GM19324 (cell line): ENCODE results near the gene AKT1.

Experiments used
- ATAC-seq: cut with Tn5 transposase; IDR thresholded peaks from one replicate; pipeline ENCODE4 v1.9.1; 2021; ENCODE audit warnings: mild to moderate bottlenecking, moderate library complexity; ENCODE audit not compliant: unreplicated experiment, low FRiP score

The AKT1 gene

DNA sequence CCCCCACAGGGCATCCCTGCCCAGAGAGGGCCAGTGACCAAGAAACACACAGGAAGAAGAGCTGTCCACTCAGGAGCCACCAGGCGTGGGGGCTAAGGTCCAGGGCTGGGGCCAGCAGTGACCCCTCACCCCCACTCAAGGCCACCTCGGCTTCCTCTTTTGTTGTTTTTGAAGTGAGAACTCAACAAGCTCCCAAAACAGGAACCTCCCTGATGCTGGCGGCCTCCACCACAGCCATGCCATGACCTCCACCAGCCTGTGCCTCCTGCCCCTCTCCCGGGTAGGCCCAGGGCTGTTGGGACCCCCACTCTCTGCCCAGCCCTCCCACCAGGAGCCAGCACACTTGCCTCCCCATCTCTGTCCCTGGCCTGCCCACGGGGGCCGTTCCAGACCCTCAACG lies 7.8 kb downstream of the AKT1 start:
- ATAC-seq = no peak

DNA sequence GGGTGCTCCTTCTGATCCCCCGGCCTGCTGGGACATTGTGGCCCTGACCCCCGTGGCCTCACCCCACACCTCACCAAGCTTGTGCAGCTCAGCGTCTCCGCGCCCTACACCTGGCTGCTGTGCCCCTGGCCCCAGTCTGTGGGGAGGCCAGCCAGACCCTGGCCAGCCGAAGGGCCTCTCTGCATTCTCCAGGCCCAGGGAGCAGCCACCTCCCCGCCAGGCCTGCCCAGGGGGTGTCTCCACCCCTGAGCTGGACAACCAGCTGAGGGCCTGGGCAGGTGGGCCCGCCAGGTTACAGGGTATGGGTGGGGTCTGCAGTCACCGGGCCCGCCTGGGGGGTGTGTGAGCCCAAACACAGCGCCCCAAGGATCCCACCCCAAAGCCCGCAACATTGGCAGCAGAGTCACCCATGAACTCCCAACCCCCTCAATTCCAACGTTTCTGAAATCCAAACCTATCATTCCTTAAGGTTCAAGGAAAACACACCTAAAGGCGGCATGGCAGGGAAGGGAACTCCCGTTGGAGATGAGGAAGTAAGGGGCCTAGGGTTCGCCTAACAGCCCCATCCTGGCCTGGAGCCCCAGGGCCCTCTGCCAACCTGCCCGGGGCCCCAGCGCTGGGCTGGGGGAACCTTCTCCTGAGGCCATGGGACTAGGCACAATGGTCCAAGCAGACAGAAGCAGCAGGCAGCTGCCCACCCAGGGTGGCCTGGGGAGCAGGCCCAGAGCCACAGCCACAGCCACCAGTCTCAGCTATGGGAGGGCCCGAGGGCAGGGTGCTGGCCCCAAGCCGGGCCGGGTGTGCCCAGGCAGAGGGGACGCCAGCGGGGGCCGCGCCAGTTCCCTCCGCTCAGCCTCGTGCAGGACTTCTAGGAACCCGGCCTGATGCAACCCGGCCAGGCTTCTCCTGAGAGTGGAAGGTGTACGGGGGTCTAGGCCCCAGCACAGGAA lies 8.5 kb downstream of the AKT1 start:
- ATAC-seq = no peak

DNA sequence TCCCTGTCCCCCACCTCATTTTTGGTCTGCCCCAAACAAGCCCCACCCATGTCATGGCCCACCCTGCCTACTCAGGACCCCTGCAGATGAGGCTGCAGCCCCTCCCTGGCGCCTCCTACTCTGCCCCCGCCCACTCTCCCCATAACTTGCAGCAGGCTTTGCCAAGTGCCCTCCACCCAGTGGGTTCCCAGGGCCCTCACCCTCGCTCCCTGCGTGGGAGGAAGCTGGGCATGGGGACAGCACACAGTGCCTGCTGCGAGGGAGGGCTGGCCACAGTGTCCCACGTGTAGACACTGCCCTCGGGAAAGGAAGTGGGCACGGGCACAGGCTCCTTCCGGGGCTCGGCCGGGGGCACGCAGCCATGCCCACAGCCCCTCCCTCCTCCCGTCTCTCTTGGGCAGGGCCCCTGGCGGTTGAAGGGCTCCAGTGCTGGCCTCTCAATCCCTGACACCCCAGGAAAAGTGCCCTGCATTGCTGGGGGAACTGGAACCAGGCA lies 9.4 kb downstream of the AKT1 start:
- no peak for ATAC-seq

DNA sequence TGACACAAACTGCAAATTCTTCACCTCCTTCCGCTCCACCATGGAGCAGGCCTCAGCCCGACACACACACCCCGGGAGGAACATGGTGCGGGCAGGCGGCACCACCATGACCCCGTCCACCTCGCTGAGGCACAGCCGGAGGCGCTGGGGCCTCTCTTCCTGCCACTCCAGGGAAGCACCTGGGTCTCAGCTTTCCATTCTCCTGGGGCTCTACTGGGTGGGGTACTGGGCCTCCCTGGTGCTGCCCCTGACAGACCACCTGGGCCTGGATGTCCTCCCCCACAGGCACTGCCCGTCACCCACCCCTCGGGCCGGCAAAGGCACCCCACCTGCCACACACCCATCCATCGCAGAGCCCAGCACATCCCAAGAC lies 9.9 kb downstream of the AKT1 start:
- ATAC-seq = no peak

DNA sequence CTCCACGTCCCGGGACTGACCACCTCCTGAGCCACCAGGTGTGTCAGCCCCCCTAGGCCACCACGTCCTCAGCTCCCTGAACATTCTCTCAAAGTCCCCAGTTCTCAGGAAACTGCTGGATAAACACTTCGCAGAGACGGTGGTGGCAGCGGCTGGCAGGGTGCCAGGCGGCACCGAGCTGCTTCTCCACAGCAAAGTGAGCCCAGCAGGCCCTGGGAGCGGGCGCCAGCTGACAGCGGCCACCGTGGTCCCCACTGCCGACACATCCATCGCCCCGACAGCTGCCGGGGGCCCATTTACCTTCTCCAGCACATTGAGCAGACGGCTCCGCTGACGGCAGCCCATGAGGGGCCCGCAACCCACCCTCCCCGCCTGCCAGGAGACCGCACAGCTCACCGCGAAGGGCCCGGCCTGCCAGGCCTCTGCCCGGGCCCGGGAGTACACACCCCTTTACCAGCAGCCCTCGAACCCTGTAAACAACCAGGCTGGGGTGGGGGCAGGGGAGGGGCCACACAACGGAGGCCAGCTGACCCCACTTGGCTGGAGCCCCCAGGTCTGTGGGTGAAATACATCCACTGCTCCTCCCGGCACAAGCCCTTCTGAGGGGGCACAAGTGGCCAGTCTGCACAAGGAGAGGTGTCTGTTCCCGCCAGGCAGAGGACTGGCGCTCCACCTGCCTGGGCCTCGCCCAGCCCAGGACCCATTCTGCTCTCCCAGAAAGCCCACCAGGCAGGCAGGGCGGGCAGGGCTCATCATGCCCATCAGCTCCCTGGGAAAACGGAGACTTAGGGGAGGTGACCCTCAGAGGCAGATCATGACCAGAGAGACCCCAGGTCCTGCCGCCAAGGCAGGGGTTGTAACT lies 10.5 kb downstream of the AKT1 start:
- ATAC-seq = no peak

DNA sequence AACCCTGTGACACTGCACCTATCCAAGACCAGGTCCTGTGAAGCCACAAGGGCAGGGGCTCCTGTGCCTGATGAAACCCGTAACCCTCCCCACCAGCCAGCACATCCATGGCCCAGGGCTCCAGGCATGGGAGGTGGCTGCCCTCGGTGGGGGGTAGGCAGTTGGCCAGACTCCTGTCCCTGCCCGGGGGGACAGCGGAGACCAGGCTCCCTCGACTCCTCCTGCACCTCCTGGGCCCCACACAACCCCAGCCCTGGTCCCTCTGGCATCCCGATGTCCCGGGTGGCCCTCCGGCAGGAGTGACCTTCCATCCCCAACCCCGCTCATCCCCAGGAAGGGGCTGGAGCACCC lies 11.4 kb downstream of the AKT1 start:
- no peak for ATAC-seq

DNA sequence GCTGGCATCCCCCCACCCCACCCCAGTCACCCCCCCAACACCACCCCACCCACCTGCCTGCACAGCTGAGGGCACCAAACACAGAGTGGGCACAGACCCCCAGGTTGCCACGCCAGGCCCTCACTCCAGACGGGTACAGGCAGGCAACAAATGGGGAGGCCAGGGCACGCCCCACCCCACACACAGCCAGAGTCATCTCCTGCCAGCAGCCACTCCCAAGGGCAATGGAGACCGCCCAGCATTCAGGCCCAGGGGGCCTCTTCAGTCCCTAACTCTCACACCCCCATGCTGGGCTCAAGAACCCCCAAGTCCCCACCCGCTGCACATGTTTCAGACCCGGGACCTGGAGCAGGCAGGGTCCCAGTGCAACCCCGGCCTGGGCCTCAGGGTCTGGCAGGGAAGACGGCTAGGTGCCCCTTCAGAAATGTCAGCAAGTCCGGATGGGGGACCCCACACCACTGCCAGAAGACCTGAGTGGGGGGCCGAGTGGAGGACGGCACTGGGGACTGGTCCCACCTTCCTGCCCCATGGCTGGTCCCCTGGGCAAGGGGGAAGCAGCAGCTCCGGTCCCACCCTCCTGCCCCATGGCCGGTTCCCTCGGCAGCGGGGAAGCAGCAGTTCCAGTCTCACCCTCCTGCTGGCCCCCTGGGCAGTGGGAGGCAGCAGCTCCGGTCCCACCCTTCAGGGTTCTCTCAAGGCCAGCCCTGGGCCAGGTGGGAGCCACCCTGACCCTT lies 11.9 kb downstream of the AKT1 start:
- ATAC-seq = no peak

DNA sequence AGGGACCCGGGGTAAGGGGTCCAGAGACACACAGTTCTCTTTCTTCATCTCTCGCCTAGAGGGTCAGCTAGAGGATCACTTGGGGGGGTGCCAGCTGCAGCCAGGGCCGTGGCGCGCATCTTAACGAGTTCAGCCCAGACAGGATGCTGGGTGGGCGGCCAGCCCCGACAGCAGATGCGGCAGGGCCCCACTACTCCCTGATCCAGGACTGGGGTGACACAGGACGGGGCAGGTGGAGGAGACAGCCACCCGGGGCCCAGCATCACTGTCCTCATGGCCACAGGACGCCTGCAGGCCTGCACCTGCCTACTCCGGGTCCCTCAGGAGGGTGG lies 12.8 kb downstream of the AKT1 start:
- ATAC-seq = no peak

DNA sequence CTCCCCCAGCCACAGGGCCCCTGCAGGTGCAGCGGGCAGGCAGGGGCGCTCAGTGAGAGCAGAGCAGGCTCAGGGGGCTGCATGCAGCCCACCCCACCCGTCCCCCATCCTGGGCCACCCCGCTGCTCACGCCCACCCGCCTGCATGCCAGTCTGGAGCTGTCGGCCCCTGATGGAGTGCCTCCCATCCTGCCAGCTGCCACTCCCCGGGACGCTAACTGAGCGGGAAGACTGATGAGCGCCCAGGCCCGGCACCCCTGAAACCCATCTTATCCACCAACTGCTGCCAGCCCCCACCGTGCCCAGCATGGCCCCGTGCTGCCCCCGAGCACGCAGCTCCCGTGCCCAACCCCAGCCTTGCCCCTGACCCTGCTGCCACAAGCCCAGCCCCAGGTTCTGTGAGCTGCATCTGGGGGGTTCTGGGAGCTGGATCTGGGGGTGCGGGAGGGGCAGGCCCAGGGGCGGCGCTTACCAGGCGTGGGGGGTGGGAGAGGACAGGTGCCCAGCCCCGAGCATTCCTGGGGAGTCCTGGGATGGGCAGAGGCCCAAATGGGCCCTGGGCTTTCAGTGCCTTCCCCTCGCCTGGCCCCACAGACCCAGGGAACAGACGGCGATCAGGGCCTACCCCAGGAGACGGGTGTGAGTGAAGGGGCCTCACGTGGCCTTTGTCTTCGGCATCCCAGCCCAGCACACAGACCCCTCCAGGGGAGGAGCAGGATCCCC lies 13.3 kb downstream of the AKT1 start:
- no peak for ATAC-seq

DNA sequence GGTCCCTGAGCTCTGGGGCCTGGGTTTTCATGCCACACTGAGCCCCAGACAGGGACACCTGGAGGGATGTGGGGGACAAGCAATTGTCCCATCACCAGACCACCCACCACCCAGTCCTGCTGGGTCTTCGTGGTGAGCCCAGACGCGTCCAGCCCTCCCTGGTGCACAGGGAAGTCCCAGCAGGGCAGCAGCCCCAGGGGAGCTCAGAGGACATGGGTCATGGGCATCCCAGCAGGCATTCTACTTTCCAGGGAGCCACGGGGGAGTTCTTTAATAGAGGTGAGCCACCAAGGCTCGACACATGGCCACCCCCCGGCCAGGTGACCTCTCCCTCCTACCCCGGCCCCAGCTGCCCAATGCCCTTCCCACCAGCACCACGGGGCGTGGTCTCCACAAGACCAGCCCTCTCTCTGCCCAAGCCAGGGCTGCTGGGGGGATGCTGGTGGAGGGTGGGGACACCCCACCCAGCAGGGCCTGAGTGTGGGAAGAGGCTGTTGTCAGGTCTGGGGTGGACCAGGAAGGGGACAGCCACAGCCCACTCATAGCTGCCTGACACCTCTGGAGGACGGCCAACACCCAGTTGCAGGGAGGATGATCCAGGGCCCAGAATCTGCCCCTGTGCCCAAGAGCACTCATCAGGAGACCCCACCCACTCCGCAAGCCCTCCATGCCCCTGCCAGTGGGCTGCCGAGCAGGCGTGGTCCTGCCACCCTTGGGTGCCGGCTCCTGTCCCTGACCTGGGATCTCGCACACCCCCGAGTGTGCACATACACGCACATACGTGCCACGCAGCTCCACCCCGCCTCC lies 14.1 kb downstream of the AKT1 start:
- ATAC-seq = no peak

DNA sequence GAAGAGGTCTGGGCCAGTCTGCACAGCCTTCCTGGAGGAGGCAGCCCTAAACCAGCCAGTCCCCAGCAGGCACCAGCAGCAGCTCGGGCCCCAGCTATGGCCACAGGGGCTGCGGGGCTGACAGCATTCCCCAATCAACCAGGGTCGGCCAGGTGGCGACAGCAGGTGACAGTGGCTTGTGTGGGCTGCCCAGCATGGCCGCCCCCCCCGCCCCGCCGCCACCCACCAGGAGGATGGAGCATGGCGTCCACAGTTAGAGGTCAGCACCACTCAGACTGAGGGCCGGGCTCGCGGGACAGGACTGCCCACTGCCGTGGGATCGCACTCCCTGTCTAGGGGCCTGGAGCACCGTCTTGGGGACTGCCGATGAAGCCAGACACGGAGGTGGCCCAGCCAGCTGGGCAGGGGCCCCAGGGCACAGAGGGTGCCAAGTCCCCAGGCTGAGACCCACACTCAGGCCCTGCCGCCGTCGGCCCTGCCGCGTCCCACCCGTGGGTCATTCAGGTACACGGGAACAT lies 15.0 kb downstream of the AKT1 start:
- ATAC-seq = no peak

DNA sequence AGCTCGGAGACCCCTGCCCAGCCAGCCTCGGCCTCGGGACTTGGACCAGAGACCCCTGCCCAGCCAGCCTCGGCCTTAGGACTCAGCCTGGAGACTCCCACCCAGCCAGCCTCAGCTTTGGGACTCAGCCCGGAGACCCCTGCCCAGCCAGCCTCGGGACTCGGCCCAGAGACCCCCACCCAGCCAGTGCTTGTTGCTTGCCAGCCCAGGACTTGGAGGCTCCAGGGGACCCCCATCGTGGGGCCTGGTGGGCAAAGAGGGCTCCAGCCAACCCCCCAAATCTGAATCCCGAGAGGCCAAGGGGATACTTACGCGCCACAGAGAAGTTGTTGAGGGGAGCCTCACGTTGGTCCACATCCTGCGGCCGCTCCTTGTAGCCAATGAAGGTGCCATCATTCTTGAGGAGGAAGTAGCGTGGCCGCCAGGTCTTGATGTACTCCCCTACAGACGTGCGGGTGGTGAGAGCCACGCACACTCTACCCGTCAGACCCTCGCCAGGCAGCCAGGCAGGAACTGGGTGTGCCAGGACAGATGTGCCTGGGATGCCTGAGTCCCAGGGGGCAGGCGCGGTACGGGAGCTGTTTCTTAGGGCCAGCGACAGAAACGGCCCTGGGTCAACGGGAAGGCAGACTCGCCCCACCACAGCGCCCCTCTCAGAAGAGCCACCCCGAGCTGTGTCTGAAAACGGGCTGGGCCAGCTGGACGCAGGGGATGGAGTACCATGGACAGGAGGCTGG lies 15.6 kb downstream of the AKT1 start:
- ATAC-seq = no peak

DNA sequence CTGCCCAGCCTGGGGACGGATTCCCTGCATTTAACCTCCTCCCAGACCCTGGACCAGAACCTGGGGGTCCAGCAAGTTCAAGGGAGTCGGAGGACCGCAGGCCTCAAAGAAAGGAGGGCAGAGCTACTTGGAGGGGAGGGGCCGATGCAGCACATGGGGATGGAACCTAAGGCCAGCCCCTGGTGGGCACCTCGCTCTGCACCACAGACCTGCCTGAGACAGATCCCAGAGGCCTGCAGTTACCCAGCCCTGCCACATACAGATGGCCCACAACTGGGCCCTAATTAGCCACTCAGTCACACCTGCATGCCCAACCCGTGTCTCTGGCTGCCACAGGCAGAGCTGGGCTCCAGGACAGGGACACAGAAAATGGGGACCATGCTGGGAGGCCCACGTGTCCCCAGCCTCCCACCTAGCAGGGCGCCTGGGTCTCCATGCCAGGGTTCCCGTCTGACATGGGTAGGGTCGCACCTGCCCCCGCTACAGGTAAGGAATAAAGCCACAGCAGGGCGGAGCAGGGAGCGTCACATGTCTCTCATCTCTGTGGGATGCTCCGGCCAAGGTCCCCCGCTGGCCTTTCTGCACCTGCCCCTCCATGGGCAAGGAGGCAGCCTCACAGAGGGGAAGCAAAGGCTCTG lies 16.7 kb downstream of the AKT1 start:
- no peak for ATAC-seq

DNA sequence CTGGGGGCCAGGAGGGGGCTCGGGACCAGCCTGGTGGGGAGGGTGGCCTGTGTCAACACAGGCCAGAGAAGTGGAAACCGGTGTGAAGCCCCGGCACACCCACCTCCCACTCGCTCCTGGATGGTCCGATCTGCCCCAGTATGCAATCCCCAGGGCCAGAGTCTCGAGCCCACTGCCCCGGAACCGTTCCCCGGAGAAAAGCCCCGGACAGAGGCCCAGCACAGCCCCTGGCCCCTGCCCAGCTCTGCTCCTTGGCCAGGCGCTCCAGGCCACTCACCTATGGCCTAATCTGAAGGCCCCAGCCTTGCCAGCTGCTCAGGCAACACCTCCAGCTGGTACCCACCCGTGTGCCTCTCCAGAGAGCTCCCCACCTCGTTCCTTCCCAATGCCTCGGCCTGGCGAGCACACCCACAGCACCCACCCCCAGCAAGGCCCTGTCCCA lies 17.7 kb downstream of the AKT1 start:
- no peak for ATAC-seq

DNA sequence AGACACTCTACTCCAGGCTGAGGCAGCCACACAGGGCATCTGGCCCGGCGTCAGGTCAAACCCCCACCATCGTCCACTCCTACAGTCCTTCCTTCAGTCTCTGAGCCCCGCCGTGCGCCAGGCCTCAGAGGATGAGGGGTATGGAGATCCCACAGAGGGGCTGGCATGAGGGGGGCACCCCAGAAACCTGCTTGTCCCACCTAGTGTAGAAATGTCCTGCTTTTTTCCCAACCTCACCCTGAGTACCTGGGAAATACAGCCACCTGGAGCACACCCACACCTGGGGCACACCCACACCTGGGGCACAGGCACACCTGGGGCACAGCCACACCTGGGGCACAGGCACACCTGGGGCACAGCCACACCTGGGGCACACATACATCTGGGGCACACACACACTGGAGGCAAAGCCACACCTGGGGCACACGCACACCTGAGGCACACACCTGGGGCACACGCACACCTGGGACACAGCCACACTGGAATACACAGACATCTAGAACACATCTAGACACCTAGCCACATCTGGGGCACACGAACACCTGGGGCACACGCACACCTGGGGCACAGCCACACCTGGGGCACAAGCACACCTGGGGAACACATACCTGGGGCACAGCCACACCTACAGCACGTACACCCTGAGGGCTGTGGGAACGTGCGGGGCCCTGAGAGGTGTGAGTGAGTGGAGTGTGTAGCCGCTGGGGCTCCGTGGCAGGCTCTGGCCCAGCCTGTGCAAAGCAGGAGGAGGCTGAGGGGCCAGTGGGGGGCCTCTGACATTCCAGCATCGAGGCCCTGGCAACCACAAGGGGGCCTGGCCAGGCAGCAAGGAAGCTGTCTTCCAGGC lies 18.4 kb downstream of the AKT1 start:
- ATAC-seq = no peak

DNA sequence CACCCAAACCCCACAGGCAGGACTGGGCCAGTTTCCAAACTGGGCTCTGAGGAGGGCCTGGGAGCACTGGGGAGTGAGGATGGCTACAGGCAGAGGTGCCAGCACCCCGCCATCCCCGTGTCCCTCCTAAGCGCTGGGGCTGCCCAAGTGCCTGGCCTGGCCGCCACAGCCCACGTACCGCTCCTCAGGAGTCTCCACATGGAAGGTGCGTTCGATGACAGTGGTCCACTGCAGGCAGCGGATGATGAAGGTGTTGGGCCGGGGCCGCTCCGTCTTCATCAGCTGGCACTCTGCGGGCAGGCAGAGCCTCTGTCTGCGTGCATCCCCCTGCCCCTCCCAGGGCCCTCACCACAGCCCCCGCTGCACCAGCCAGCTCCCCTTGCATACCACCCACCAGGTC lies 19.1 kb downstream of the AKT1 start:
- ATAC-seq = no peak

DNA sequence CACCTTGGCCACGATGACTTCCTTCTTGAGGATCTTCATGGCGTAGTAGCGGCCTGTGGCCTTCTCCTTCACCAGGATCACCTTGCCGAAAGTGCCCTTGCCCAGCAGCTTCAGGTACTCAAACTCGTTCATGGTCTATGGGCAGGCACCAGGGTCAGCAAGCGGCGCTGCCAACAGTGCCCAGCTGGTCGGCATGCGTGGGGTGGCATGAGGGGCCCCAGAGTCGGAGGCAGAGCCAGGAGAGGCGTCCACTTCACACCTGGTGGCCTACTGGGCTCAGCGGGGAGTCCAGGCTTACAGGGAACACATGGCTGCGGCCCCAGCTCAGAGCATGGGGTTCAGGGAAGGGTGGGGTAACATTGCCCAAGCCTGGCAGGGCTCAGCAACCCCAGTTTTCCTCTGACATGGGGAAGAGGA lies 20.5 kb downstream of the AKT1 start:
- ATAC-seq = no peak
